Activated naive CD4-positive, alpha-beta T cell treated with anti-CD3 and anti-CD28 coated beads, Interleukin-2, amount 50 U/mL, for 24 hours (primary cell): ENCODE results near the gene ARID1B.

Source experiments
- H3K27ac Mint-ChIP-seq: one replicate; pipeline ENCODE4 v1.8.0; 2021; ENCODE audit warnings: mild to moderate bottlenecking, mixed read lengths
- H3K27me3 Mint-ChIP-seq: one replicate; pipeline ENCODE4 v1.8.0; 2021; ENCODE audit warnings: mixed read lengths
- H3K36me3 Mint-ChIP-seq: one replicate; pipeline ENCODE4 v1.8.0; 2021; ENCODE audit warnings: mixed read lengths
- H3K4me1 Mint-ChIP-seq: one replicate; pipeline ENCODE4 v1.8.0; 2021; ENCODE audit warnings: mixed read lengths
- H3K4me3 Mint-ChIP-seq: one replicate; pipeline ENCODE4 v1.8.0; 2021; ENCODE audit warnings: mild to moderate bottlenecking, mixed read lengths
- H3K9me3 Mint-ChIP-seq: one replicate; pipeline ENCODE4 v1.8.0; 2021; ENCODE audit warnings: mixed read lengths

The ARID1B gene

DNA sequence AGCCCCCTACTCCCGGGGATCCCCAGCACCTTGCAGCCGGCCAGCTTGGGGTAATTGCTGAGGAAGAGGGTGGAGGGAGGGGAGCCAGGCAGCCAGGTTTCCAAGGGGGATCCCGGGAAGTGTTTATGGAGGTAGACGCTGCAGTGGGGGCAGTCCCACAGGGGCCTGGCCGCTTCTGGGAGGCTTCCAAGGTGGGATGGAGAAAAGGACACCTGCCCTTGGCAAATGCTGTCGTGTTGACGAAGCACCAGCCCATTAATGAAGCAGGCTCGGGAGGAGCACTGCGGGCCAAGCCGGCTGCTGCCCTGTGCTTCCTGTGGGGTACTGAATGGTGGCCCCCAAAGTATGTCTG is 463.8 kb downstream of the ARID1B start:
- Mint-ChIP-seq H3K36me3 (peaks cover 1% of the 10 kb centered on the region), H3K9me3 (no peaks in the 10 kb centered on the region), H3K4me1 (no peaks in the 10 kb centered on the region), H3K27ac (no peak overlapping the region), H3K4me3 (no peak overlapping the region), H3K27me3 (peaks cover 3% of the 10 kb centered on the region)

DNA sequence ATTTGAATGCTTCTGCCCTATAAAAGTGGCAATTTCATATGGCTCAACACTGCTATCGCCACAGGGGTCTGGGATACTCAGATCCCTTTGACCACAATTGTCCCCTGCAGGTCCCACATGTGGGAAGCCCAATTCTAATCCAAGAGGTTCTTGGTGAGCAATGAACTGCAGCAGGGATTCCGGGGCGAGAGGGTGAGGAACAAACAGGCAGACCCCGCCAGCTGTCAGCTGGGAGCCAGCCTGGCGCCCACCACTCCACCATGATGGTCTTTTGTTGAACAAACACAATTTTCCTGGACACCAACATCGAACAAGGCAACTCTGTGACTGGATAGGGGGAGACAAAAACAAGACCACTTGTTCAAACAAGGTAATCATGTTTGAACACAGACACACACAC is 465.6 kb downstream of the ARID1B start:
- Mint-ChIP-seq H3K27ac (no peak overlapping the region), H3K36me3 (peaks cover 1% of the 10 kb centered on the region), H3K27me3 (no peaks in the 10 kb centered on the region), H3K4me3 (no peak overlapping the region), H3K4me1 (no peaks in the 10 kb centered on the region), H3K9me3 (no peaks in the 10 kb centered on the region)

DNA sequence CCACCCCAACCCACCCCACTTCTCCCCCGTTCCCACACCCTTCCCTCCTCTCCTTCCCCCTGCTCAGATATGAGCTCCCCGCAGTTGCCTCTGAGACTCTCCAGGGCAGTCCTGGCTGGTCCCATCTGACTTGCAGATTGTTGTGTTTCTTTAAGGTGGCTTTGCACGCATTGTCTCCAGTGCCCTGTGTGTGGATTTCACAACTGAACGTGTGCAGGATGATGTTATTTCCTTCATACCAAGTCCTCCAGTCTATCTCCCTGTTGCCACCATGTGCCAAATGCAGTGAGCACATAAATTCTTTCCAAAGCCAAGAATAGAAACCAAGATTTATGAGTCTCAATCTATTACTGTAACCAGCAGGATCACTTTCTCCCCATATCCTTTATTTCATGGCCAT is 467.0 kb downstream of the ARID1B start:
- H3K36me3 Mint-ChIP-seq, result peaks cover 6% of the 10 kb centered on the region
- no peaks in the 10 kb centered on the region for H3K4me1 Mint-ChIP-seq
- no peak overlapping the region for H3K27ac Mint-ChIP-seq
- no peaks in the 10 kb centered on the region for H3K27me3 Mint-ChIP-seq
- no peaks in the 10 kb centered on the region for H3K9me3 Mint-ChIP-seq
- H3K4me3 Mint-ChIP-seq, result no peak overlapping the region

DNA sequence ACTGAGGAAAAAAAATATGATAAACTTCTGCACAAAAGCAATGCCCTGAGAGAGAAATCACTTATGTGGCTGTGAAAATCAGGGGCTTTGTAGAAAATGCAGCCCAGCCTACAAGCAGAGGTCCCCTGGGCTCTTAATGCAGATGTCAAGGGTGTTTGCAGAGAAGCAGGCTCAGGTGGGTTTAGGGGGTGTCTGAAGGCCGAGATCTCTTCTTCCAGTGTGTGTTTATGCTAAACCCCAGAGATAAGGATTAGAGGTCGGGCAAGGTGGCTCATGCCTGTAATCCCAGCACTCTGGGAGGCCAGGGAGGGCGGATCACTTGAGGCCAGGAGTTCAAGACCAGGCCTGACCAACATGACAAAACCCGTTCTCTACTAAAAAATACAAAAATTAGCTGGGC is 467.6 kb downstream of the ARID1B start:
- no peak overlapping the region for H3K4me3 Mint-ChIP-seq
- no peak overlapping the region for H3K27ac Mint-ChIP-seq
- H3K36me3 Mint-ChIP-seq, result peaks cover 6% of the 10 kb centered on the region
- no peaks in the 10 kb centered on the region for H3K27me3 Mint-ChIP-seq
- no peaks in the 10 kb centered on the region for H3K4me1 Mint-ChIP-seq
- no peaks in the 10 kb centered on the region for H3K9me3 Mint-ChIP-seq

DNA sequence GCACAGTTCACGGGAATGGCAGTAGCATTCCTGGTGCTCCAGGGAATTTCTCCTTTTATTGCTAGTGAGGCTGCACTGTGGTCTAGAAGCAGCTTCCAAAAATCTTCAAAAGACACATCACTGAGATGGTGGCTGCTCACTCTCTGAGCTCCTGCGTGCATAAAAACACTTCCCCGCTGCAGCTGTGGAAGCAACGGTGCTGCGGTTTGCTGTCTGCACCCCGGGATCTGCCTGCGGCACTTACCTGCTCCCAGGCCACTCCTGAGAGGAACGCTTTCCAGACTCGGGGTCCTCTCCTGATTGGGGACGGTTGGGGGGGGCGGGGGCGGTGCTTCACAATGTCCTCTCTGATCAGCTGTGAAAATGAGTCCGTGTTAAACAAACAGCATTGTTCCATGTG is 468.3 kb downstream of the ARID1B start:
- no peaks in the 10 kb centered on the region for H3K9me3 Mint-ChIP-seq
- peaks cover 6% of the 10 kb centered on the region for H3K36me3 Mint-ChIP-seq
- H3K27me3 Mint-ChIP-seq, result no peaks in the 10 kb centered on the region
- no peak overlapping the region for H3K4me3 Mint-ChIP-seq
- H3K27ac Mint-ChIP-seq, result no peak overlapping the region
- no peaks in the 10 kb centered on the region for H3K4me1 Mint-ChIP-seq

DNA sequence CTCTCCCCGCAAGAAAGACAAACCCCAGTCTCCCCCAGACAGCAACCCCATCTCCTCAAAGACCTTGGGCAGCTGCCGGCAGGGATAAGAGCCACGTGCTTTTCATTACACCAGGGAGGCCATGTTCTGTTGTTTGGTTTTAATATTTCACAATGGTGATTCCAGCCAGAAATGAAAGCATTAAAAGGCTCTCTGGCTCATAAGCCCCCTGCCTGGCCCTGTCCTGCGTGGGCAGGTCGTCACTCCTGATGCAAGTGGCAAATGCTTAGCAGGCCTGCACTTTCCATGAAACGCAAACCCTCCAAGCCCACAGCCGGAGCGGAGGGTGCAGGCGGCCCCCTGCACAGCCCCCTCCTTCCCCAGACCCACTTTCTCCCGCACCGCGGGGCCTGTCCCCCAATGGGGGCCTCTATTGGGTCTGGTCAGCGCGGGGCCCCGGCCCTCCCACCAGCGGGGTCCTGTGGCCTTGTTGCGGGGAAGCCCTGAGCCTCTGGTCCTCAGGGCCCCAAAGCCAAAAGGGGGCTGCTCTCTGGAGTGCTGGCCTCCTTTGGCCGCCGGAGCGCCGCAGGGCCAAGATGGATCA is 469.0 kb downstream of the ARID1B start:
- H3K4me1 Mint-ChIP-seq, result no peaks in the 10 kb centered on the region
- H3K27me3 Mint-ChIP-seq, result no peaks in the 10 kb centered on the region
- H3K27ac Mint-ChIP-seq, result no peak overlapping the region
- no peaks in the 10 kb centered on the region for H3K9me3 Mint-ChIP-seq
- H3K36me3 Mint-ChIP-seq, result peaks cover 6% of the 10 kb centered on the region
- no peak overlapping the region for H3K4me3 Mint-ChIP-seq

DNA sequence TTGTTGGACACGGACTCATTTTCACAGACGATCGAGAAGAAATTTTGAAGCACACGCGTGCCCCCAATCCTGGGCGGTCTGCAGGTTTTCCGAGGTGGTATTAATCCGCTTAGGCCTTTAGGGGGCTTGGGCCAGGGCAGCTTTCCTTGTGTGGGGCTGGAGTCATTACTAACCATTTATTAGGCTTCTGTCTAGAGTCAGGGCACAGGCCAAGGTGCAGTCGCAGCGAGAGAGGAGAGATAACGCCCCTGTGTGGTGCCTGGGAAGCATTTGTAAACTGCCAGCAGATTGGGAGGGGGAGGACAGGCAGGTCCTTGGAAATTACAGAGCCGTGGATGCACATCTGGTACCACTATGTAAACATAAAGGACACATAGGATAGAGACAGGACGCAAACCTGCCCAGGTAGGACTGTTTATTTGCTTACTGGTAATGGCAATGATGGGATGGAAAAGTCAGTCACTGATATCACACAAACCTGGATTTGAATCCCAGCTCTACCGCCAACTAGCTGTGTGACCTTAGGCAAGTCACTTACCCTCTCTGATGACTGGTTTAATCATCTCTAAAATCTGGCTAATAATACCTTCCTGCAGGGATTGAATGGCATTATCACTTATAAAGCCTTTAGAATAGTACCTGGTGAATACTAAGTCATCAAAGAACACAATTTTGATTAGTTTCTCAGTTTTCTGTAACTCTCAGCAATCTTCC is 469.8 kb downstream of the ARID1B start:
- Mint-ChIP-seq H3K27me3 (no peaks in the 10 kb centered on the region), H3K36me3 (peaks cover 6% of the 10 kb centered on the region), H3K4me1 (no peaks in the 10 kb centered on the region), H3K4me3 (no peak overlapping the region), H3K9me3 (no peaks in the 10 kb centered on the region), H3K27ac (no peak overlapping the region)

DNA sequence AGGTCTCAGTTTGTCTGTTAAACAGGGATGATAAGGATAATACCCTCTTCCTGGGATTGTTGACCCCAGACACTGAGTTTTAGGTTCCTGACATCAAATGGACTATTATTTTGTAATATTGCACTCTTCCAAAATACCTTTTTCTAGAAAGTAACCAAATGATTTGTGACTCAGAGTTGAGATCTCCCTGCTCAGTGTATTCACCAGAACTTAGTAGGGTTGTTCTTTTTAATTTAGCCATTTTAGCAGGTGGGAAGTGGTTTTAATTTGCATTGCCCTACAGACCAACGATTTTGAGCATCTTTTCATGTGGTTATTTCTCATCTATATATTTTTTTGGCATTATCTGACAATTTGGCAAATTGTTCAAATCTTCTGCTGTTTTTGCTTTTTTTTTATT is 471.1 kb downstream of the ARID1B start:
- Mint-ChIP-seq H3K4me1 (no peaks in the 10 kb centered on the region), H3K36me3 (peaks cover 4% of the 10 kb centered on the region), H3K9me3 (no peaks in the 10 kb centered on the region), H3K4me3 (no peak overlapping the region), H3K27me3 (no peaks in the 10 kb centered on the region), H3K27ac (no peak overlapping the region)

DNA sequence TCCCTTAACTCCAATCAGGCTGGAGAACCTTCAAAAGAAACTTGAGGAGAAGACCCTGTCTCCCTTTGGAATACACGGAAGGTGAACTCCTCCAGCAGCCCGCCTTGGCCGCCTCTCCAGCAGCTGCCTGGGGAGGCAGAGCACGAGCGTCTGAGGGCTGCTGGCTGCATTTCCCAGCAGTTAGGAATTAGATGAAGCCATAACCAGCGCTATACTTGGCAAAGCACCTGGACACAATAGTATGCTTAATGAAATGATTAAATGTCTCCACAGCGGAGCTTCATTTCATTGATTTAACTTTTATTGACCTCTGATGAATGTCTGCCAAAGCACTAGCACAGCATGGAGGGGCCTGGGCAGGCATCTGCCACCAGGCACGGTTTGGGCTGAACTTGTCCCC is 472.6 kb downstream of the ARID1B start:
- H3K27me3 Mint-ChIP-seq, result no peaks in the 10 kb centered on the region
- no peaks in the 10 kb centered on the region for H3K4me1 Mint-ChIP-seq
- H3K27ac Mint-ChIP-seq, result no peak overlapping the region
- peaks cover 4% of the 10 kb centered on the region for H3K36me3 Mint-ChIP-seq
- H3K4me3 Mint-ChIP-seq, result no peak overlapping the region
- H3K9me3 Mint-ChIP-seq, result no peaks in the 10 kb centered on the region

DNA sequence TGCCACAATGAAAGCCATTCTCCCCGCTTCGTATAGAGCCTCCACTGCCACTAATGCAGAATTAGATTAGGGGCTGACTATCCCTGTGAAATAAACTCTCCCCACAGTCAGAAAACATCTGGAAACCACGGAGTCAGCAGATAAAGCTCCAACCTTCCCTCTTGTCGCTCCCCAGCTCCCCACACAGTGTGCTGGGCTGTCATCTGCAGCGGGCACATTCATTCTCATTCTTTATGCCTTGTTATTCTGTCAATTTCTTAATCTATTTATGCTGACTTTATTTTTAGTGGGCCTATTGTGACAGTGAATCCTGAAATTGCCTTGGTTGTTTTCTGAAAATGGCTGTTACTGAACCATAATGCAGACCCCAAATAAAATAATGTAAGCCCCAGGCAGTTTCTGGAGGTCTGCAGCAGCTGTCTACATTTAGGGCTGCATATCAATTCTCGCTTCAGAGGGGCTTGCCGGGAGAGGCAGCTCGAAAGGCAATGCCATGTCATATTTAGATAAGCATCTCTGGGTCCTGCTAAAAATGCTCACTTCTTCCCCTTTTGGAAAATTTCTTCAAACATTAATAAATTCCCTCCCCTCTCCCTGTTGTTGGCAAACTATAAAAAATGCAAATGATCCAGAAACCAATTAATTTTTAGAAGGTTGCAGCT is 474.5 kb downstream of the ARID1B start:
- Mint-ChIP-seq H3K27ac (no peak overlapping the region), H3K4me1 (no peaks in the 10 kb centered on the region), H3K36me3 (peaks cover 4% of the 10 kb centered on the region), H3K9me3 (no peaks in the 10 kb centered on the region), H3K4me3 (no peak overlapping the region), H3K27me3 (no peaks in the 10 kb centered on the region)

DNA sequence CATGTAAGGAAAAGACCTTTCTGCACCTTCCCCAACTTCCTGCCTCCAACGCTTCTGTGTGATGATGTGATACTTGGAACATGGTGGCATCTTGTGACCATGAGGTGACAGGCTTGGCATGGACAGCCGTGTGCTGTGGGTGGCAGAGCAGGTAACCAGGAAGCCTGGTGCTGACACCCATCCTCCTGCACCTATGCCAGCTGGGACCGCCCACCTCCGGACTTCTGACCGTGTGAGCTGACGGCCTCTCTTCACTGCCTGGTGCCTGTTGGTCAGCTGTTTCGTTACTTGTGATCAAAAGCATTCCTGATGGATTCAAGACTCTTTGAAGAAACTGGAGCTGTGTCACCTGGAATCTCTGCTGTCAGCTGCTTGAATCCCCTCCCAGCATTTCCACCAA is 475.8 kb downstream of the ARID1B start:
- no peak overlapping the region for H3K27ac Mint-ChIP-seq
- peaks cover 4% of the 10 kb centered on the region for H3K36me3 Mint-ChIP-seq
- no peaks in the 10 kb centered on the region for H3K9me3 Mint-ChIP-seq
- H3K27me3 Mint-ChIP-seq, result no peaks in the 10 kb centered on the region
- no peaks in the 10 kb centered on the region for H3K4me1 Mint-ChIP-seq
- no peak overlapping the region for H3K4me3 Mint-ChIP-seq

DNA sequence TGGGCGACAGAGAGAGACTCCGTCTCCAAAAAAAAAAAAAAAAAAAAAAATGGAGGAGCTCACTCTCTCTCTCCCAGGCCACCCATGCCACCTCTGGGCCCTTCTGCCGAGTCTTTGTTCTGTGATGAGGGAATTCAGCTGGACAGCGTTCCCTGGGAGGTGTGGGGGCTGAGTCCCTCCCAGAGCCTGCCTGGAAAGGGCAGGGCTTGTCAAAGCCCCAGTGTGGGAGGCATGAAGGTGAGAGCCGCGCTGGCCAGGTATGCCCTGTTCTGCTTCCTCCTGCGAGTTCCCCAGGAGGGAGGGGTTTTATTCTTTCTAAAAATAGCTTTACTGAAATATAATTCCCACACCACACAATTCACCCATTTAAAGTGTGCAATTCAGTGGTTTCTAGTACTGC is 476.5 kb downstream of the ARID1B start:
- Mint-ChIP-seq H3K4me1 (no peaks in the 10 kb centered on the region), H3K9me3 (no peaks in the 10 kb centered on the region), H3K27ac (no peak overlapping the region), H3K27me3 (no peaks in the 10 kb centered on the region), H3K36me3 (no peaks in the 10 kb centered on the region), H3K4me3 (no peak overlapping the region)

DNA sequence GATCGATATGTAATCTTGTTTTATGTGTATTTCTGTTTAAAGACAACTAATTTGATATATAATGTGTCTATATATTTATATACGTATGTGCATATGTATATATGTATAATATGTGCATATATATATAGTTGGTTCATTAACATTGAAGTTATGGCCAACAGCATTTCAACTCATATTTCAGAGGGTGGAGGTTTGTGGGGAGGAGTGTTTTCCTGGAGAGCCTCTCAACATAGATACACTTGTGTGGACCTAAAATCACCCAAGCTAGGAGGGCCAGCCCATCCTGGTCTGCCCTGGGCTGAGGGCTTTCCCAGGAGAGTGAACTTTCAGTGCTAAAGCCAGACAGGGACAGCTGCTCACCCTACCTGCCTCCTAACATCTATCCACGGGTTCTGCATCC is 477.4 kb downstream of the ARID1B start:
- H3K9me3 Mint-ChIP-seq, result no peaks in the 10 kb centered on the region
- H3K27me3 Mint-ChIP-seq, result no peaks in the 10 kb centered on the region
- H3K27ac Mint-ChIP-seq, result no peak overlapping the region
- no peaks in the 10 kb centered on the region for H3K36me3 Mint-ChIP-seq
- H3K4me3 Mint-ChIP-seq, result no peak overlapping the region
- H3K4me1 Mint-ChIP-seq, result no peaks in the 10 kb centered on the region

DNA sequence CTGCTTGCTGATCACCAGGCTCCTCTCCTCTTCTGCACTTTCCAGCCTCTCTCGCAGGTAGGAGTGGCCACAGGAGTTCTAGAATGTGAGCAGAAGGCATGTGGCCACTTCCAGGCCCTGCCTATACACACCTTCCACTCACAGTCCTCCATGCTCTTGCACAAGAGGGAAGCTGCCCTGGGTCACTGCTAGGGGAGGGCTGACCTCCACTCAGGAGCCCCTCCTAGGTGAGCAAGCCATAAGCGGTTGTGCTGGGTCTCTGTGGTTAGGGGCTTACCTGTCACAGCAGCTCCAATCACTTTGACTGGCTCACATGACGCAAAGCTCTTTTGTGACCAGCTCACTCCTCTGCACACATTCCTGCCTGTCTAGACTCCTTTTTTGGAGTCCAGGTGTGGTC is 477.9 kb downstream of the ARID1B start:
- H3K4me1 Mint-ChIP-seq, result no peaks in the 10 kb centered on the region
- no peak overlapping the region for H3K27ac Mint-ChIP-seq
- H3K36me3 Mint-ChIP-seq, result no peaks in the 10 kb centered on the region
- no peaks in the 10 kb centered on the region for H3K9me3 Mint-ChIP-seq
- H3K4me3 Mint-ChIP-seq, result no peak overlapping the region
- H3K27me3 Mint-ChIP-seq, result no peaks in the 10 kb centered on the region

DNA sequence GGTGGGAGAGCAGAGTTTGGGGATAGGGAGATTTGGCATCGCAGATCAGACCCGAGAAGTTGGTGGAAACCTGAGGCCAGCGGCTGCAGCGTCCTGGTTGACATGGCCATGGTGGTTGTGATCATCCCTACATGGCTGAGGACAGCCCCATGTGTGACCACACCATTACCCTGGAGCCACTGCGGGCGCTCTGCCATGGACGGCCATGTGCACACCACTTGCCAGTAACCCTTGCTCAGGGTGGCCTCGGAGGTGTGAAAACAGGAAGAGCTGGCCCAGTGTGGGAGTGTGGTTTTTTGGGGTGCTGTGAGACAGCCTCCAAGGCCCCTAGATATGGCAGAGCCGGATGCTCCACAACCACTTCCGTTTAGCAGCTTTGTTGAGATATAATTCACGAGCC is 481.7 kb downstream of the ARID1B start:
- Mint-ChIP-seq H3K27me3 (no peaks in the 10 kb centered on the region), H3K4me1 (no peaks in the 10 kb centered on the region), H3K9me3 (no peaks in the 10 kb centered on the region), H3K4me3 (no peak overlapping the region), H3K36me3 (no peaks in the 10 kb centered on the region), H3K27ac (no peak overlapping the region)

DNA sequence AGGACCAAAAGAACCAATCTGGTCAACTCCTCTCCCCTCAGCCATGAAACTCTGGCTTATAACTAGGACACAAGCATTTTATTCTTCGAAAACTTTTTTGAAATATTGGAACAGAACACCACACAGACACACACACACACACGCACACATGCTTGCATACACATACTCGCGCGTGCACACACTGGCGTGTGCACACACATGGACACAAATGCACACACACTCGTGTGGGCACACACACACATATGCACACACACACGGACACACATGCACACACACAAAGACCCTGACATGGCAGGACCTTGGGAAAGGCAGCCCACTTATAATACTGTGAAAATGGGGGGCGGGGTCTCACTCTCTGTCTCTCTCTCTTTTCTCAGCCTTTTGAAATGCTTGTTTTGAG is 482.3 kb downstream of the ARID1B start:
- Mint-ChIP-seq H3K27ac (no peak overlapping the region), H3K27me3 (no peaks in the 10 kb centered on the region), H3K36me3 (no peaks in the 10 kb centered on the region), H3K4me1 (no peaks in the 10 kb centered on the region), H3K4me3 (no peak overlapping the region), H3K9me3 (no peaks in the 10 kb centered on the region)
